HFFc6 (cell line): ENCODE measurements around the gene DPP4. TPM values are rescaled to one million over a fixed set of nuclear protein-coding genes. Genes with fewer than 3 reads are reported as not detected.
"Not testable (repeated sequence)": the region's sequence is repeated elsewhere in the genome, so short reads cannot be mapped to it uniquely, and the experiment has no call there.

Experiments used
- DNase-seq: peaks from one replicate; pipeline ENCODE4 v3.0.0-alpha.2; 2018
- H3K27ac Mint-ChIP-seq: 2 replicates; pipeline ENCODE4 v1.8.0; 2020; ENCODE audit warnings: mild to moderate bottlenecking, mixed read lengths
- H3K27me3 Mint-ChIP-seq: 2 replicates; pipeline ENCODE4 v1.8.0; 2021; ENCODE audit warnings: mild to moderate bottlenecking, moderate library complexity, mixed read lengths; ENCODE audit not compliant: insufficient read depth
- H3K36me3 Mint-ChIP-seq: 2 replicates; pipeline ENCODE4 v1.8.0; 2021; ENCODE audit warnings: low read depth, mixed read lengths
- H3K4me1 Mint-ChIP-seq: 2 replicates; pipeline ENCODE4 v1.8.0; 2020; ENCODE audit warnings: low read depth, mixed read lengths
- H3K4me3 Mint-ChIP-seq: 2 replicates; pipeline ENCODE4 v1.8.0; 2020; ENCODE audit warnings: mild to moderate bottlenecking, moderate library complexity, mixed read lengths
- H3K9me3 Mint-ChIP-seq: 2 replicates; pipeline ENCODE4 v1.8.0; 2020; ENCODE audit warnings: mild to moderate bottlenecking, mixed read lengths
- total RNA-seq, 6 experiments: library from RNA; stranded (reverse); fragmentation: NEBNext Ultra II Directional; extraction: Animal tissue kit (Norgen Biotek cat#: 25700); gene quantifications; 2 replicates in 1 of 6; 3 replicates in 5 of 6; pipeline ENCODE4 v1.2.3, GENCODE V29; 2021
- TF ChIP-seq, protein P1 (sequence below): fragments of 200-600 bp; sonication (generic); IDR thresholded peaks from 2 replicates; pipeline ENCODE4 v1.5.0; 2021; ENCODE audit warnings: antibody characterized with exemption, mild to moderate bottlenecking

The DPP4 gene
- total RNA-seq, 6 experiments from 2014 or later: 30.7 to 44.1 (median 36.4) TPM

GRCh38 chr2:161956738-161957137 lies 117.3 kb downstream of the DPP4 start:
- no peaks in the 10 kb centered on the region for H3K4me1 Mint-ChIP-seq

DNA sequence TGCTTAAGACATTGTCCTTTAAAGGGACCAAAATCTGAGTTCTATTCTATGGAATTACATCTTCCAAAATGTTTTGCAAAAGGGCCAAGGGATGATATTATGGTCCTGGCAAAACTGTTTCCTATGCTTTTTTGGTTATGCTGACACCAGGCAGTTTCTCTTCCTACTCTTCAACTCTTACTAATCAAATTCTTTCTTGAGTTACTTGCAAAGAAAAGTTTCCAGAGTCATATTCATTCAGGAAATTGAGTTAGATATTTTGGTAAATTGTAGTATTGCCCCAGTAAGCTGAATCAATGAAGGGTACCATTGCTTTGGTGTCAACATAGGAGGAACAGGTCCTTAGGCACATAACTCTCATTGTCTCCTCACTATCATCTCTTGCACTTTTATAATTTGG lies 118.8 kb downstream of the DPP4 start:
- no peak for DNase-seq
- Mint-ChIP-seq H3K9me3 (no peaks in the 10 kb centered on the region), H3K27ac (no peak overlapping the region), H3K4me1 (no peaks in the 10 kb centered on the region), H3K36me3 (no peaks in the 10 kb centered on the region), H3K4me3 (no peak overlapping the region), H3K27me3 (peaks cover 6% of the 10 kb centered on the region)
- TF ChIP-seq, protein P1, sequence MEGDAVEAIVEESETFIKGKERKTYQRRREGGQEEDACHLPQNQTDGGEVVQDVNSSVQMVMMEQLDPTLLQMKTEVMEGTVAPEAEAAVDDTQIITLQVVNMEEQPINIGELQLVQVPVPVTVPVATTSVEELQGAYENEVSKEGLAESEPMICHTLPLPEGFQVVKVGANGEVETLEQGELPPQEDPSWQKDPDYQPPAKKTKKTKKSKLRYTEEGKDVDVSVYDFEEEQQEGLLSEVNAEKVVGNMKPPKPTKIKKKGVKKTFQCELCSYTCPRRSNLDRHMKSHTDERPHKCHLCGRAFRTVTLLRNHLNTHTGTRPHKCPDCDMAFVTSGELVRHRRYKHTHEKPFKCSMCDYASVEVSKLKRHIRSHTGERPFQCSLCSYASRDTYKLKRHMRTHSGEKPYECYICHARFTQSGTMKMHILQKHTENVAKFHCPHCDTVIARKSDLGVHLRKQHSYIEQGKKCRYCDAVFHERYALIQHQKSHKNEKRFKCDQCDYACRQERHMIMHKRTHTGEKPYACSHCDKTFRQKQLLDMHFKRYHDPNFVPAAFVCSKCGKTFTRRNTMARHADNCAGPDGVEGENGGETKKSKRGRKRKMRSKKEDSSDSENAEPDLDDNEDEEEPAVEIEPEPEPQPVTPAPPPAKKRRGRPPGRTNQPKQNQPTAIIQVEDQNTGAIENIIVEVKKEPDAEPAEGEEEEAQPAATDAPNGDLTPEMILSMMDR: no peak

More at GRCh38 chr2:161956738-161957137, 117.3 kb downstream of the DPP4 start:
- Mint-ChIP-seq H3K36me3 (no peaks in the 10 kb centered on the region), H3K27me3 (peaks cover 10% of the 10 kb centered on the region), H3K9me3 (no peaks in the 10 kb centered on the region), H3K27ac (no peak overlapping the region), H3K4me3 (no peak overlapping the region)
- DNase-seq: no peak
- TF ChIP-seq, protein P1: no peak

- TF ChIP-seq, protein P1: no peak
- peaks cover 6% of the 10 kb centered on the region for H3K27me3 Mint-ChIP-seq
- H3K27ac Mint-ChIP-seq: no peak overlapping the region
- no peaks in the 10 kb centered on the region for H3K4me1 Mint-ChIP-seq
- H3K4me3 Mint-ChIP-seq: no peak overlapping the region
- DNase-seq: no peak
- no peaks in the 10 kb centered on the region for H3K9me3 Mint-ChIP-seq
- H3K36me3 Mint-ChIP-seq: no peaks in the 10 kb centered on the region
These were observed 119.9 kb downstream of the DPP4 start for GRCh38 chr2:161954103-161954502.

GRCh38 chr2:161953367-161953766 lies 120.6 kb downstream of the DPP4 start:
- H3K27ac Mint-ChIP-seq, H3K4me1 Mint-ChIP-seq, H3K9me3 Mint-ChIP-seq, DNase-seq, H3K27me3 Mint-ChIP-seq, H3K36me3 Mint-ChIP-seq, H3K4me3 Mint-ChIP-seq: not testable (repeated sequence)

DNA sequence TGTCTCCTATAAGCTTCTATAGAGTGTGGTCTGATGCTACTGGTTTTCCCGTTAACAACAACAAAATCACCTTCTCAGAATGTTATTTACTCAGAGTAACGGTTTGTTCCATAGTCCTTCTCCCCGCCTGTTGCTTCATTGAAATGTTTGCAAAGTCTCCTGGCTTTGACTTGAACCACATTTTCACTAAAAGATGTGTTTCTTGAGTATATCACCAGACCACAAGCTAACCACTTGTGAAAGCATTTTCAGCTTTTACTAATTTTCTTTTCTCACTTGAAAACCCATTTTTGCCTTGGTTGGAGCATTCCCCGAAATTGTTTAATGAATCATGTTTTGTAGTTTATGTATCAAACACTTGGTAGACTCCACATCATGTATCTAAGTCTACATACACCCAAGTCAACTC lies 121.2 kb downstream of the DPP4 start:
- Mint-ChIP-seq H3K4me1 (no peaks in the 10 kb centered on the region), H3K9me3 (no peaks in the 10 kb centered on the region), H3K4me3 (no peak overlapping the region), H3K27ac (no peak overlapping the region), H3K36me3 (no peaks in the 10 kb centered on the region), H3K27me3 (peaks cover 6% of the 10 kb centered on the region)
- no peak for DNase-seq
- TF ChIP-seq, protein P1: no peak

GRCh38 chr2:161947836-161948235 lies 126.2 kb downstream of the DPP4 start:
- Mint-ChIP-seq H3K9me3 (no peaks in the 10 kb centered on the region), H3K4me3 (no peak overlapping the region), H3K27ac (no peak overlapping the region), H3K4me1 (no peaks in the 10 kb centered on the region), H3K36me3 (no peaks in the 10 kb centered on the region), H3K27me3 (peaks cover 5% of the 10 kb centered on the region; the same call in 1 of the 2 replicates)
- DNase-seq: no peak
- TF ChIP-seq, protein P1: no peak
